NK-92 (cell line): ENCODE results near the gene RELL1.
"Not testable (repeated sequence)": the region's sequence is repeated elsewhere in the genome, so short reads cannot be mapped to it uniquely, and the experiment has no call there.

Source experiments
- DNase-seq: peaks from one replicate; lab custom pipeline; 2025; ENCODE audit not compliant: unreplicated experiment; lab: John Stamatoyannopoulos, UW

RELL1 gene

DNA sequence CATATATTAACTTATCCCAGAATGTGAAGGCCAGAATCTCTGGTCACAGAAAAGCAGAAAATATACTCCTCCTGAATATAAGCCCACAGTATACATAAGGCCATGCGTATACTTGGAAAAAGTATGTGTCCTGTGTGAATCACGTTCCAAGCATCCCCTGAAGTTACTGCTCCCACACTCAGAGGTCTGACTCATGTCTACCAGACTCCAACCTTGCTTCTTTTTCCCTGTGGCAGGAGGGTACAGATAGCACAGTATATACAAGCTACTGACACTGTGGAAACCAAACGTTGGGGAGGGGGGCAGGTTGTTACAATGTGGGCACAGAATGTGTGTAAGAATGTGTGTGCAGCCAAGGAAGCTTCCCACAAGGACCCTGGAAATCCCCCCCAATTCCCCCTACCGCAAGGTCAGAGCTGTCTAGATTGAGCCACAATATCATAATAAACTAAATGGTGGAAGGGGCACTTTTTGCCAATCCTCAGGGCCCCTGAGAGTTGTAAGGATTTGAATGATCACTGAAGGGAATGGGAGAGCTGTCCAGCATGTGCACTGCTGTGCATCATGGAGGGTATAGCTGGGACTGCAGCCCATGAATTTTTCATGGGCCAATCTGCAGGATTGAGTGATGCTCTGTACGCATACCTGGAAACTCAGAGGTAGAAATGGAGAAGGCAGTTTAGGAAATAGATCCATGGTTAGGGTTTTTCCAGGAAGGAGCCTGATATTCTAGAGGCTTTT is 7.4 kb upstream of the RELL1 start:
- no peak for DNase-seq

DNA sequence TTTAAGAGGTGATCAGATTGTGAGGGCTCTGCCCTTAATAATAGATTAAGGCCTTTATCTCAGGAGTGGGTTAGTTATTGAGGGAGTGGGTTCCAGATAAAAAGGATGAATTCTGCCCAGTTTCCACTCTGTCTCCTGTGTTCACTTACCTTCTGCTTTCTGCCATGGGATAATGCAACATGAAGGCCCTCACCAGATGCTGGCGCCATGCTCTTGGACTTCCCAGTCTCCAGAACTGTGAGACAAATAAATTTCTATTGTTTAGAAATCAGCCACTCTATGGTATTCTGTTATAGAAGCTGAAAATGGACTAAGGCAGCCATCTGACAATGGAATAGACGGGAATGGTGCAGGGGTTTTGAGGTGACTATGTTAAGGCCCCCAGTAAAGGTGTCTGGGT is 6.9 kb upstream of the RELL1 start:
- DNase-seq, result no peak

DNA sequence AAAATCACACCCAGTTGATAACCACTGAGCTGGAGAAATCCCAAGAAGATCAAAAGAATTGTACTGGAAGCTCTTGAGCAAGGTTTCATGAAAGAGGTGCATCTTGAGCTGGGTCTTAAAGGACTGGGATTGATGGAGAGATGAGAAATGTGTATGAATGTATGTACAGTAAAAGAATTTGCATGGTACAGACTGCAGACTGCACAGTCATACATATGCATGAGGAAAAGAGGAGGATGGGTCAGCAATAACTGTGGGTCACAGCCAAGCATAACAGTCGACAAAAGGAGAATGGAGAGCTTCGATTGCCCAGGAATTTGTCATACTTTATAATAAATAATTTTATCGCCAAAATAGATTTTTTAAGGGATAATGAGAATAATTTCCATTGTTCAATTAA is 4.8 kb upstream of the RELL1 start:
- DNase-seq, result no peak

DNA sequence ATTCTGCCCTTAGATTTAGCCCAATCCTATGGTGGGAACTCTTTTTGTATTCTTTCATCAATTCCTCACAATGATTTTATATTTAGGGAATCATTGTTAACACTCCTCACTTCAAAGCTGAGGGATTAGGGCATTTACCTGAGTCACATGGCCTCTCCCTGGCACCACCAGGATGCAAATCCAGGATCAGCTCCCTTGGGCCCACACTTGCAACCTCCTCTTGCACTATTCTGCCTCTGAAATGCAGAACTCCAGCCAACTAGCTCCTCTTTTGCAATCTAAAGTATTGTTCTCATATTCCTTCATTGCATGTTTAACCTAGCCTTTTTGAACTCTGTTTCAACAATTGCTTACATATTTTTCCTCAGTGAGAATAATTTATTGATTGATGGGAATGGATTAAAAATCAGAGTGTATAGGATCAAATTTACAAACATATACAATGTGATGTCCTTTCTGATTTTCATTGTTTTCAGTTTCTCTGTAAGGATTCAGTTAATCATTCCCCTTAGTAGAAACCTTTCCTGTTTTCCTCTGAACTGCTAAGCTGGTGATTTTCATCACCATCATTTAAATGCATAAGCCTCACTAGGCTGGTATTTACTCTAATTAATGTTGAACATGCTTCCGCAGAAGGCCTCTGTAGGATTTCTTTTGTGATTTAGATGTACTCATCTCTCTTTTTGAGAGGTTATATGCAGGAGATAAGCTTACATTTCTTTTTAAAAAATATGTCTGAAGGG is 3.3 kb upstream of the RELL1 start:
- no peak for DNase-seq

DNA sequence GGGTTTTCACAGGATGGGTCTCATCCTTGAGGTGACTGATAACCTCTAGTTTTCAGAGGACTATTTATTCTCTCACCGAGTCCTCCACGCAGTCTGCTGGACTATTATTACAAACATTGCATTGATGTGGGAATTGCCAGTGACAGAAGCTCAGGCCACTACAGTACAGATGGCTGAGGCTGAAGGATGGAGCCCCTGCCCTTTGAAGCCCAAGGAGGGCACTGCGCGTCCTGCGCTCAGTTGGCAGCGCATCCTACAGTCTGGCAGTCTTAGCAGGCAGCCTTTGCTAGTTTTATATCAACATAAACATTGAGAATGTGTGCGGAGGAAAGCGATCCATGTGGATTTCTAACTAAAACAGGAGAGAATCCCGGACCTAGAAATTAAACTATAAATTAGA is 1.5 kb upstream of the RELL1 start:
- DNase-seq, result no peak

DNA sequence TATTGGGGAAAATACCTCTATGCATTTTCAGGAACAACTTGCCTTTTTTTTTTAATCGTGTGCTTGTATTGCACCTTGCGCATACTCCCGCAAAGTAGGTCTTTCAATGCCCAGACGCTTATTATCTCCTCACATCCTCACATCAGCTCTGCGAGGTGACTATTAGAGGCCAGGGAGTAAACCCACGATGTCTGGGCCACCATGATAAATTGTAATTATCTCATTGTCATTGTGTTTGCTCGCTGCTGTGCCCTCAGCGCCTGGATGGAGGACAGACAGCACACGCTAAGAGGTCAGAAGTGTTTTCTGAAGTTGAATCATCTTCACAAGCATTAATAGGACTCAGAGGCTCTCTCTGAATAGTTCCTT is 1.0 kb upstream of the RELL1 start:
- DNase-seq, result no peak

DNA sequence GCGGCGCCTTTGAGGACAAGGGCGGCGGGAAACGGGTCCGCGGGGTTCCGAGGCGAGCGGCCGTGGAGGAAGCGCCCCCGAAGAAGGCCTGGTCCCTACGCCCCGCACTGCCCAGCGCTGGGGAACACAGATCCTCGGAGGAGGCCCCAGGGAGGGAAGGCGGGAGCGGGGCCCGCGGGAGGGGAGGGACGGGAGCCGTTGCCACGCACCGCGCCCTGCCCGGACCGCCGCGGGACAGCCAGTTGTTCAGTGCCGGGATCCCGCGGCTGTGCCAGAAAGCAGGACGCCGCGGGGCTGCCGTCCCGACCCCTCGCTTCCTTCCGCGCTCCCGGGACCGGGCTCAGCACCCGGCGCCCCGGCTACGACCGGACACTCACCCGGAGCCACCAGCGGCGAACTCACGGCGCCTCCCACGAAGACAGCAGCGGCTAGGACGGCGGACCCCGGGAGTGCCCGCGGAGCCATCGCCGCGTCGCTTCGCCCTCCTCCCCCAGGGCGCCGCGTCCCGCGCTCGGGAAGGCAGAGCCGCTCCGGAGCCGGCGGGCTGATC is 278 bp downstream of the RELL1 start:
- DNase-seq, result no peak

DNA sequence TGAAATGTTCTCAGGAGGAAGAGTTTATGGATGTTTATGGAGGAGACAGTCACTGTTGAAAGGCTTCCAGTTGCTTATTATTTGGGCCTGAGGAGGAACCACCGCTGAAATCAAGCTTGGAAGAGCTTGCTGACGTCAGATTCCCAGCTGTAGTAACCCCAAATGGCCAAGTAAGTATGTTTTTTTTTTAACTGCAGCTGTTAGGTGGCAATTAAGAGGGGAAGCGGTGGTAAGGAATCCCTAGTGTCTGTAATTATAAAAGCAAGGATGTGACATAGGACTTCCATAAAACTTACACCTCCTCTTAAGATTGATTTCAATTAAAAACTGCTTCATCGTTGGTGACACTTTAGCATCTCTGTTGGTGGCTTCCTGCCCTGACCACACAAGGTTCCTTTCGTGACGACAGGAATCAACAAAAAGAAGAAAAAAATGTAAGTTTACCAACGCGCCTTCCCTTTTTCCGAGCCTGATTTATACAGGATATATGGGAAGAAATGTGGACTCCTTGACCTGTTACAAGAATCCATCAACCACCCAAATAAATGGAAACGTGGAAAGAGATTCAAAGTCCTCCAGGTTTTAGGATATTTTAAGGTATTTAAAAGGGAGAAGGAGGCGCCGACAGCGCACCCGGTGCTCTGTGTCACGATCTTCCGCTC is 884 bp downstream of the RELL1 start:
- no peak for DNase-seq

DNA sequence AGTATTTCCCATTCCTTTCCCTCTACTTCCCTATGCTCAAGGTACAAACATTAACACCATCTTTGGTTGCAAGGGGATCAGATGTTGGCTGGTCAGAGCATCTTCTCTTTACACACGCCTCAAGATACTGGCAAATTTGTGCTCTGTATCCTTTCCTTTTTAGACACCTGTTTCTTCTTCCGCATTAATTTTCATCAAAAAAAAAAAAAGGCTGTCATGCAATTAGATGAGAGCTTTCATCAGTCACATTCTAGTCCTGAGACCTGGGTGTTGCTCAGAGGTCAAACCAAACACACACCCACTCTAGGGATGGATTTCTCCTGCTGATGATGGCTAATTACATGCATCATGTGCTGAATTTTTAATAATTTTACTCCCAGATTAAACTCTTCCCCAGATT is 2.0 kb downstream of the RELL1 start:
- DNase-seq, result no peak

DNA sequence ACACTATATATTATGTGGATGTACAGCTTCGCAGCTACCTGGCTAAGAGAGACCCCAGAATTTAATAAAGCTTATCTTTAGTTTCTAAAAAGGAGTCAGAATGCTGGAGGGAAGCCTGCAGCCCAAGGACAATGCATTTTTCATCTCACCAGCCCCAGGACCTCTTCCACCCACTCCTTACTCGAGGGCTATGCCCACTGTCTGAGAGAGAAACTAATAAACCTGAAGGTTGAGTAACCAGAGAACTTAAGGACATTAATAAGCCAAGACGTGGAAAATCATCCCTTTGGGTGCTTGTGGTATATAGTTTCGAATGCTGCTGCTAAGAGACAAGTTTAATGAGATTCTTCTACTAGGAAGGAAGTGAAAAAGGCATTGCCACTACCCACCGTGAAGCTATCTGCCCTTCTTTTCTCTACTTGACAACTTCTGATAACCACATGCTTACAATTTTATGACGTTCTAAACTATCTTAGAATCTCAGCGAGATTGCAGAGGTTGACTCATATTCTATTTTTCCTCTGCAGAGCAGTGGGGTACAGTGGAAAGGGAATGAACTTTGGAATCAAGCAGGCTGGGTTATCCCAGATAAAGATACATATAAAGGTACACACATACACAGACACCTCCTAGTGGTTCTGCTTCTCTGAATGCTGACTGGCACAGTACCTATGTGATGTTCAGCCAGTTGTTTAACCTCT is 3.3 kb downstream of the RELL1 start:
- DNase-seq, result no peak

DNA sequence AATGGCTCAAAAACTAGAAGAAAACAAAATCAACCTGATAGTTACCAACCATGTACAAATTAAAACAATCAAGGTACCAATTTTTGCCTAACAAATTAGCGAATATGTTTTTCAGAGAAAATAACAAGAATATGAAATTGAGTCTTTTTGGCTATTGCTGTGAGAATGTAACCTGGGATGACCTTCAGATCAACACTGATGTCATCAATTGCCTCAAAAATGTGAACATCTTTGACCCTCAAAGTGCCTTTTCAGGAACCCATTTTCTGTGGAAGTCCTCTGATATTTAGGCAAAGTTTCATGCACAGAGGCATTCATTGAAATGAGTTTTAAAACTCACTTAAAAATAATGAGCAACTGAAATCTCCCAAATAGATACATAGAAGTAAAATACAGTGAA is 6.1 kb downstream of the RELL1 start:
- no peak for DNase-seq

DNA sequence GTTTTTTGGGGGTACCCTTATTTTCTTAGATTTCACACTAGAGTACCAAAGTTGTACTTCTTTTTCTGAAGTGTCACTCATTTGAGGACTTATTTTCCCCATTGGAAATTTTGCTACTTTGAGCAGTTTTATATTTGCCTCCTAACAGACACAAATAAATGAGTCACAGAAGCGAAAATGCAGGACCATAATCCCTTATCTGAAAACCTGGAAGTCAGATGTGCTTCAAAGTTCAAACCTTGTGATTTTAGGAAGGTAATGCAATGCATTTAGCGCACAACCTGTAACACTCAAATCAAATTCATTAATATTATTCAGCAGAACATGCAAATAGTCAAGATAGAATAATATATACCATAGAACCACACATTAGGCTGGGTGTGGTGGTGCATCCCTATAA is 6.9 kb downstream of the RELL1 start:
- DNase-seq, result no peak

DNA sequence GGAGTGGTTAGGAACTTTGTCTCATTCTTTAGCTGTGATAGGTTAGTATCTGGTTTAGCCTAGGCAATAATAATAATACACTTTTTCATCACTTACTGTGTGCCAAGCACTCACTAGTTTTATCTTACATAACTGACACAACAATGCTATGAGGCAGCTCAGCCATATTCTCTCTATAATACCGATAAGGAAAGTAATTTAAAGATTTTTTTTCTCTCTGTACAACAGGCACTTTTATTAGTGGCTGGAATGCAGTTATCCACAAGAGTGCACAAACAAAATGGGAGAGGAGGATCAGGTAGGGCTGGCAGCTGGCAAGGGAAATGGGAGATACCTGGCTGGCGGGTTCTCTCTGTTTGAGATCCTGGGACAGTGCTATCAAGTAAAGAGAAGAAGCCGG is 7.6 kb downstream of the RELL1 start:
- DNase-seq, result no peak

DNA sequence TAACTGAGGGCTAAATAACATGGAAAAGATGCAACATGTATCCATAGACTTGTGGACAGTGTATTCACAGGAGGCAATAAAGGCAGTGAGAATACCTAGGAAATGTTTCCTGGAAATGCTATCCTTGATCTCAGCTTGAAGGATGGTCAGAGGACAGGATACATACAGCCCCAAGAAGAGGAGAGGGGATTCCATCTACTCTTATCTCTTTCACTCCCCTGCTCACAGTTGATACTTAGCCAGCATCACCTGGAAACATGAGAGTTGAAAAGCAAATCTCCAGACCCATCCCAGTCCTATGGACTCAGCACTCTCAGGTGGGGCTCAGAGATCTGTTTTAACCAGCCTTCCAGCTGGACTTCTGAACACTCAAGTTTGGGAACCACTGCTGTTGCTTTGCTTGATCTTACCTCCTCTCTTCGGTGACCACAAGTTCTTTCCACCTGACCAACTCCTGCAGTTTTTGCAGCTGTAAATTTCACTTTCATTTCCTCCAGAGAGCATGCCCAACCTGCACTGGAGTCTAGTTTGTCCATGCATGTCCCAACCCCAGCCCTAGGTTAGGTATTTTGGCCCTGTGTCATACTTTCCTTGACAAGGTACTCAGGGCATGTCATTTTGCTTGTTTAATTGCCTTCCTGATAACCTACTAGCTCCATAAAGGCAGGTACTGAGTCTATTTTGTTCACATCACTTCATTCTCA is 10.4 kb downstream of the RELL1 start:
- DNase-seq, result no peak

DNA sequence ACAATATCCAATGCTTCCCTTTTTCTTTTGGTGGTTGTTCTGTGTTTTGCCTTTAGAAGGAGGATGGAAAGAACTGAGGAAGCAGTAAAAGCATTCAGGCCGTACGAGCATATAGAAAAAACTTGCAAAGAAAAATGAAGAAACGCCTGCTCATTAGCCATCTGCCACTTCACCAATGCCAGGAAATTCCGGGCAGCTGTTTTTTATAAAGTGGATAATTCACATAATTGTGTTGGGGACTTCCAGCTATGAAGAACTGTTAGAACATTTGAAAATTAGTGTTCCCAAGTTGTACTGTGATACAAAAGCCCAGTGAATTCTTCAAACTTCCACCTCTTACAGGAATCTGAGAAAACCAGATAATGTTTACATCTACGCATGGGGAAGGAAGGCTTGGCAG is 11.7 kb downstream of the RELL1 start:
- no peak for DNase-seq

DNA sequence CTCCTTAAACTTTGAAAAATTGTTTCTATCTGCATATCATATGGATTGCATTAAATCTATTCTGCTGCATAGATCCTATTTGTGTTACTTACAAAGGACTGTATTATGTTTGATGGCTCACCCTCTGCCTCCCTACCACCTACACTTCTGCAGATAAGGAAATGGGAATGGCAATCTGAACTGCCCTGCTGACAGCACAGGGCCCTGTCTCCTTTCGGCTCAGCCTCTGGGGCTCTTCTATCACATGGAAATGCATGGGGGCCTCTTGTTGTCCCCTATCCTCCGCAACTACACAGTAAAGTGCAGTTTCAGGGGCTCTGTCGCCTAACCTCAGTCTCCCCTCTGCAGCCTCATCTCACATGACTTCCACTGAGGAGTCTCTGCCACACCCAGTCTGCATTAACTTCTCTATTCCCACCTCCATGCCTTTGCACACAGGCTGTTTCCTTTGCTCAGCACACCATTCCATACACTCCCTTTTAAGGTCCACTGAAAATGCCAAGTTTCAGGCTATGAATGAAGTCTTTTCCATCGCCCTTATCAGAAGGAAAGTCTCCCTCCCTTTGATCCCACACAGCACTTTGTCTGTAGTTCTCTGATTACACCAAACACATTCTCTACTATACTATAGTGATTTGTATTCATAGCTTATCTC is 12.5 kb downstream of the RELL1 start:
- no peak for DNase-seq

DNA sequence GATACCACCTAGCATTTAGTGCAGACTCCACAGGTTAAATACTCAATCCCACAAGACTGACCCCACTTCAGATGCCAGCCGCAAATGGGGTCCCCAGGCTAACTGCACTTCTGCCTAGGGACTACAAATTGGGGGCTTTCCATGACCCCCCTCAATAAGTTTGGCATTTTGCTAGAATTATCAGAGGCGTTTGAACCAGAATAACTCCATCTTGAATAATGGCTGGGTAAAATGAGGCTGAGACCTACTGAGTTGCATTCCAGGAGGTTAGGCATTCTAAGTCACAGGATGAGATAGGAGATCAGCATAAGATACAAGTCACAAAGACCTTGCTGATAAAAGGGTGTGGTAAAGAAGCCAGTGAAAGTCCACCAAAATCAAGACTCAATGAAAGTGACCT is 15.1 kb downstream of the RELL1 start:
- DNase-seq, result no peak

DNA sequence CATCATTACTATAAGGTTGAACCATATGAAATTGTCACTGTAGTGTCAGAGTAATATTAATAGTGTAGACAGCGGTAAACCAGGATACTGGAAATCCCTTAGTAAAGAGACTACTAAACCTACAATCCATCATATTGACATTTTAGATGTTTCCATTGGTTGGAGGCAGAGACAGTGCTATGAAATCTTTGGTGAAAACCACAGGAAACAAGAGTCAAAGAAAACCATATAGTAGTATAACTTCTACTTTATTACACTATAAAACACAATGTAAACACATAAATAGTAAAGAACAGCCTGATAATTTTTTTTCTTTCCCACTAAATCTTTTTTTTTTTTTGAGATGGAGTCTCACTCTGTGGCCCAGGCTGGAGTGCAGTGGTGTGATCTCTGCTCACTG is 15.9 kb downstream of the RELL1 start:
- DNase-seq, result no peak

DNA sequence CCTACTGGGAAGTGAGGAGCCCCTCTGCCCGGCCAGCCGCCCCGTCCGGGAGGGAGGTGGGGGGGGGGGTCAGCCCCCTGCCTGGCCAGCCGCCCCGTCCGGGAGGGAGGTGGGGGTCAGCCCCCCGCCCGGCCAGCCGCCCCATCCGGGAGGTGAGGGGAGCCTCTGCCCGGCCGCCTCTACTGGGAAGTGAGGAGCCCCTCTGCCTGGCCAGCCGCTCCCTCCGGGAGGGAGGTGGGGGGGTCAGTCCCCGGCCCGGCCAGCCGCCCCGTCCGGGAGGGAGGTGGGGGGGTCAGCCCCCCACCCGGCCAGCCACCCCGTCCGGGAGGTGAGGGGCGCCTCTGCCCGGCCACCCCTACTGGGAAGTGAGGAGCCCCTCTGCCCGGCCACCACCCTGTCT is 17.1 kb downstream of the RELL1 start:
- DNase-seq, result not testable (repeated sequence)
